Nephron progenitor cell (in vitro differentiated cells): ENCODE results near the gene KIDINS220.

Experiments
- DNase-seq: peaks from one replicate; pipeline ENCODE4 v3.0.0; 2021
- H3K27ac Mint-ChIP-seq: 2 replicates; pipeline ENCODE4 v1.8.0; 2021; ENCODE audit warnings: mild to moderate bottlenecking, moderate library complexity, mixed read lengths
- H3K27me3 Mint-ChIP-seq: 2 replicates; pipeline ENCODE4 v1.8.0; 2021; ENCODE audit warnings: mild to moderate bottlenecking, low read depth, mixed read lengths; ENCODE audit not compliant: poor library complexity
- H3K36me3 Mint-ChIP-seq: 2 replicates; pipeline ENCODE4 v1.8.0; 2021; ENCODE audit warnings: low read depth, mixed read lengths
- H3K4me1 Mint-ChIP-seq: 2 replicates; pipeline ENCODE4 v1.8.0; 2021; ENCODE audit warnings: mixed read lengths
- H3K4me3 Mint-ChIP-seq: 2 replicates; pipeline ENCODE4 v1.8.0; 2021; ENCODE audit warnings: mild to moderate bottlenecking, moderate library complexity, mixed read lengths
- H3K9me3 Mint-ChIP-seq: 2 replicates; pipeline ENCODE4 v1.8.0; 2021; ENCODE audit warnings: mild to moderate bottlenecking, moderate library complexity, mixed read lengths
- CTCF ChIP-seq: fragments of 200-600 bp; sonication (generic); IDR thresholded peaks from 2 replicates; pipeline ENCODE4 v1.5.0; 2021; ENCODE audit warnings: antibody characterized with exemption

KIDINS220 gene

GRCh38 chr2:8697190-8697589 is 140.2 kb downstream of the KIDINS220 start:
- no peak overlapping the region for H3K4me3 Mint-ChIP-seq
- H3K36me3 Mint-ChIP-seq, result peaks cover 5% of the 10 kb centered on the region
- H3K4me1 Mint-ChIP-seq, result no peaks in the 10 kb centered on the region
- H3K27ac Mint-ChIP-seq, result no peak overlapping the region
- no peak for DNase-seq
- peaks cover 18% of the 10 kb centered on the region for H3K9me3 Mint-ChIP-seq
- no peak for TF ChIP-seq CTCF
- H3K27me3 Mint-ChIP-seq, result no peaks in the 10 kb centered on the region

GRCh38 chr2:8694737-8695136 is 142.7 kb downstream of the KIDINS220 start:
- Mint-ChIP-seq H3K36me3 (peaks cover 5% of the 10 kb centered on the region), H3K9me3 (peaks cover 18% of the 10 kb centered on the region), H3K4me3 (no peak overlapping the region), H3K27me3 (no peaks in the 10 kb centered on the region), H3K27ac (no peak overlapping the region), H3K4me1 (no peaks in the 10 kb centered on the region)
- no peak for DNase-seq
- TF ChIP-seq CTCF, result no peak

GRCh38 chr2:8693157-8693821 is 144.1 kb downstream of the KIDINS220 start:
- Mint-ChIP-seq H3K9me3 (peaks cover 14% of the 10 kb centered on the region), H3K36me3 (peaks cover 5% of the 10 kb centered on the region)

GRCh38 chr2:8692783-8693156 is 144.6 kb downstream of the KIDINS220 start:
- no peaks in the 10 kb centered on the region for H3K4me1 Mint-ChIP-seq
- no peak for TF ChIP-seq CTCF
- H3K36me3 Mint-ChIP-seq, result peaks cover 5% of the 10 kb centered on the region
- DNase-seq, result no peak
- H3K27ac Mint-ChIP-seq, result no peak overlapping the region
- H3K9me3 Mint-ChIP-seq, result peaks cover 8% of the 10 kb centered on the region
- H3K27me3 Mint-ChIP-seq, result no peaks in the 10 kb centered on the region
- H3K4me3 Mint-ChIP-seq, result no peak overlapping the region

More at GRCh38 chr2:8693157-8693821, 144.1 kb downstream of the KIDINS220 start:
- Mint-ChIP-seq H3K4me3 (peak overlapping the region; percentile 40), H3K27ac (no peak overlapping the region), H3K27me3 (no peaks in the 10 kb centered on the region), H3K4me1 (no peaks in the 10 kb centered on the region)
- peak; percentile 67 for DNase-seq
- peak; percentile 53 for TF ChIP-seq CTCF

- no peak overlapping the region for H3K27ac Mint-ChIP-seq
- no peak for DNase-seq
- no peaks in the 10 kb centered on the region for H3K4me1 Mint-ChIP-seq
- peaks cover 5% of the 10 kb centered on the region for H3K9me3 Mint-ChIP-seq
- no peaks in the 10 kb centered on the region for H3K27me3 Mint-ChIP-seq
- no peak overlapping the region for H3K4me3 Mint-ChIP-seq
- H3K36me3 Mint-ChIP-seq, result peaks cover 10% of the 10 kb centered on the region
- no peak for TF ChIP-seq CTCF
Measured at GRCh38 chr2:8691859-8692437, 145.5 kb downstream of the KIDINS220 start.
